ENCODE measurements around the gene PLCG1.

Gene PLCG1

DNA sequence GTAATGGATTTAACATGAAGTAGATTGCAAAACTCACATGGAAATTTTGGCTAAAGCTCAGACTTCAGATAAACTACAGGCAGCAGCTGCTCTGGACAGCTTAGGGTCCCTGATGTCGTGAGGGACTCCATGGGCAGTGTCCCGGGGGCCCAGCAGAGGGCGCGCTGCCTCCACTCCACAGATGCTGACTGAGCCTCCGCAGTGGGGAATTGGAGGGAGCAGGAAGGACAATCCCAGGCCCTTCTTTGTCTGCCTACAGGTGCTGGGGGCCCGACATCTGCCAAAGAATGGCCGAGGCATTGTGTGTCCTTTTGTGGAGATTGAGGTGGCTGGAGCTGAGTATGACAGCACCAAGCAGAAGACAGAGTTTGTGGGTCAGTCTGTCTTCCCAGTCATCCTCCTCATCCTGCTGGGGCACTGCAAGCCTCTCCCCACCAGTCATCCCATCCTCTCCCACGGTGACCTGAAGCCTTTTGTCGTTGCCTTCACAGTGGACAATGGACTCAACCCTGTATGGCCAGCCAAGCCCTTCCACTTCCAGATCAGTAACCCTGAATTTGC, 35.9 kb downstream of the PLCG1 start:
- in situ Hi-C loops (cut with MboI; ENCODE audit: low sequenced_read_pairs, unreplicated experiment): loop anchor here (5.0 kb wide), 1 partner anchor 164 kb away; no protein-coding TSS in a partner anchor
- TF ChIP-seq CTCF (IDR thresholded peaks at IDR 0.05; ENCODE audit: borderline replicate concordance, control extremely low read depth, extremely low read depth, insufficient read depth, missing control alignments): peak; percentile 96
- peak; percentile 81 for DNase-seq (ENCODE audit: low spot score)

- no peak for TF ChIP-seq CTCF (IDR thresholded peaks at IDR 0.05; ENCODE audit: borderline replicate concordance, control extremely low read depth, extremely low read depth, insufficient read depth, missing control alignments)
- DNase-seq (ENCODE audit: low spot score): no peak
- in situ Hi-C loops (cut with MboI; ENCODE audit: low sequenced_read_pairs, unreplicated experiment): loop anchor here (5.0 kb wide), 1 partner anchor 163 kb away; no protein-coding TSS in a partner anchor
Observed at GRCh38 chr20:41173791-41174341, 36.5 kb downstream of the PLCG1 start.

GRCh38 chr20:41174373-41174772, 37.0 kb downstream of the PLCG1 start:
- no peak for TF ChIP-seq CTCF (IDR thresholded peaks at IDR 0.05; ENCODE audit: borderline replicate concordance, control extremely low read depth, extremely low read depth, insufficient read depth, missing control alignments)
- in situ Hi-C loops (cut with MboI; ENCODE audit: low sequenced_read_pairs, unreplicated experiment): loop anchor here (5.0 kb wide), 1 partner anchor 163 kb away; no protein-coding TSS in a partner anchor
- DNase-seq (ENCODE audit: low spot score): no peak

DNA sequence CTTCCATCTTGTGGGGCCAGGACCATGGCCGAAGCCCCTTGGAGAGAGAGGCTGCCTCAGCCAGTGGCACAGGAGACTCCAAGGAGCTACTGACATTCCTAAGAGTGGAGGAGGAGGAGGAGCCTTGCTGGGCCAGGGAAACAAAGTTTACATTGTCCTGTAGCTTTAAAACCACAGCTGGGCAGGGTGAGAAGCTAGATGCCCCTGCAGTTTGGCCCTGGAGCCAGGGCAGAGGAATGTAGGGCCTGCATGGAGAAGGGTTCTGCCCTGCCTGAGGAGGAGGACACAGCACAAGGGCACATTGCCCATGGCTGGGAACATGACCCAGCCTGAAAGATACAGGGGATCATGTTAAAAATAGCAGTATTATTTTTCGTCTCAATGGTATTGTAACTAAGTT, 37.4 kb downstream of the PLCG1 start:
- in situ Hi-C loops (cut with MboI; ENCODE audit: low sequenced_read_pairs, unreplicated experiment): loop anchor here (5.0 kb wide), 1 partner anchor 163 kb away; no protein-coding TSS in a partner anchor

DNA sequence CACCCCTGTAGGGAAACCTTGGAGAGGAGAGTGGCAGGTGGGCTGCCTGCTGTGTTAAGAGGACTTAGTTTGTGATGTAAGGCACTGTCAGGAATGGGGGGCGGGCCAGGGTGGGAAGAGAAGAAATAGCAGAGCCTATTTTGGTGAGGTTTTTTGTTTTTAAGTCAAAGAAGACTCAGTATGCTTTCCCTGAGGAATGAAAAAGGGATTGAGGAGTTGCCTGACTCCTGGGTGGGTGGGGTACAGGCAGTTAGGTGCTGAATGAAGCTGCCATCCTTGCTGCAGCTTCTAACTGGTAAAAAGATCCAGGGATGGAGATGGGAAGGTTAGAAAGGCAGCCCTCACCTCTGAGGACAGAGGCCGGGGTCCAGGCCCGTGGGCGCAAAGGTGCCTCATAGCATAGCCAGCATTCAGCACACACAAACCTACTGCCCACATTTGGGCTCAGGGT, 37.9 kb downstream of the PLCG1 start:
- no peak for TF ChIP-seq CTCF (IDR thresholded peaks at IDR 0.05; ENCODE audit: borderline replicate concordance, control extremely low read depth, extremely low read depth, insufficient read depth, missing control alignments)
- no peak for DNase-seq (ENCODE audit: low spot score)
- in situ Hi-C loops (cut with MboI; ENCODE audit: low sequenced_read_pairs, unreplicated experiment): no loop called here

More for the DNA sequence above, 37.4 kb downstream of the PLCG1 start:
- DNase-seq (ENCODE audit: low spot score): no peak
- TF ChIP-seq CTCF (IDR thresholded peaks at IDR 0.05; ENCODE audit: borderline replicate concordance, control extremely low read depth, extremely low read depth, insufficient read depth, missing control alignments): no peak

DNA sequence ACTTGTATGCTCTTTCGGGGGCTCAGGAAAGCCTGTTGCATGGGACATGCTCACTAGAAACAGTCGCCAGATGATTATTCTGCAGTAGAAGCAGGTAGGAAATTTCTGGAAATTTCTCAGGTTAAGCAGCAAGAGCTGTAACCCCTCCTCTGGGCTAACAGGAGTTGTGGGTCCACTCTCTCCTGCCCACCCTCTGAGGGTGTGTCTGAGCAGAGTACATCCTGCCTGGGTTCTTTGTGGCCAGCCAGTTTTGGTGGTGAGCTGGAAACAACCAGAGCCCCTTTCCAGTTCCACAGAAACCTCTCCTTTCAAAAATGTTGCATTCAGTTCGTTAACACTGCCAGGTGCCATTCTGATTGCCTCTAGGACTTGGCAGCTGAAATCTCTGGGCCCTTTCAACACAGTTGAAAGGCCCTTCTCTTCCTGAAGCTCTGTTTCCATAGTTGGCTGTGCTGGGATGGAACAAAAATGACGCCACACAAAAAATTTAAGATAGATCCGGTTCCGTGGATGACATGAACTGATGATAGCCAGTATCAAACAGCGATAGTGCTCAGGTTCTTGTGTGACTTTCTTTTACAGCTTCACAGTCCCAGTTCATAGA, 38.5 kb downstream of the PLCG1 start:
- no peak for DNase-seq (ENCODE audit: low spot score)
- in situ Hi-C loops (cut with MboI; ENCODE audit: low sequenced_read_pairs, unreplicated experiment): no loop called here
- no peak for TF ChIP-seq CTCF (IDR thresholded peaks at IDR 0.05; ENCODE audit: borderline replicate concordance, control extremely low read depth, extremely low read depth, insufficient read depth, missing control alignments)
